Trophoblast cell (in vitro differentiated cells and primary cell): ENCODE results near the gene CD44.

Experiments used
- DNase-seq, 2 donors: peaks; one replicate each; pipeline ENCODE4 v3.0.0-alpha.2; 2016
- H2AFZ ChIP-seq: 2 replicates; pipeline ENCODE4 v1.6.1; 2013; ENCODE audit warnings: low read length, moderate library complexity, mild to moderate bottlenecking; ENCODE audit not compliant: insufficient read depth, poor library complexity
- H2AK5ac ChIP-seq: 2 replicates; pipeline ENCODE4 v1.6.1; 2013; ENCODE audit warnings: mild to moderate bottlenecking, low read length
- H2BK120ac ChIP-seq: 2 replicates; pipeline ENCODE4 v1.6.1; 2013; ENCODE audit warnings: low read length, mild to moderate bottlenecking, moderate library complexity; ENCODE audit not compliant: insufficient read depth, poor library complexity
- H2BK12ac ChIP-seq: 2 replicates; pipeline ENCODE4 v1.6.1; 2013; ENCODE audit warnings: mild to moderate bottlenecking, low read length, moderate library complexity
- H2BK5ac ChIP-seq: 2 replicates; pipeline ENCODE4 v1.6.1; 2013; ENCODE audit warnings: low read length, low read depth, moderate library complexity, mild to moderate bottlenecking; ENCODE audit not compliant: poor library complexity
- H3K14ac ChIP-seq: 2 replicates; pipeline ENCODE4 v1.6.1; 2013; ENCODE audit warnings: mild to moderate bottlenecking, low read length
- H3K18ac ChIP-seq: 2 replicates; pipeline ENCODE4 v1.6.1; 2013; ENCODE audit warnings: mild to moderate bottlenecking, low read length
- H3K23ac ChIP-seq: 2 replicates; pipeline ENCODE4 v1.6.1; 2013; ENCODE audit warnings: low read length
- H3K27ac ChIP-seq: 2 replicates; pipeline ENCODE4 v1.5.1; 2013; ENCODE audit warnings: low read depth, mild to moderate bottlenecking, inconsistent platforms, low read length, moderate library complexity
- H3K27me3 ChIP-seq: 2 replicates; pipeline ENCODE4 v1.6.1; 2013; ENCODE audit warnings: inconsistent platforms, mild to moderate bottlenecking, low read length, moderate library complexity; ENCODE audit not compliant: insufficient read depth
- H3K36me3 ChIP-seq, 2 experiments: 1 replicate in 1 of 2; 2 replicates in 1 of 2; pipeline ENCODE4 v1.6.1; 2013; ENCODE audit warnings: low read length in 2 of 2, mild to moderate bottlenecking in 2 of 2, moderate library complexity in 1 of 2; ENCODE audit not compliant: insufficient read depth in 2 of 2, control insufficient read depth in 1 of 2
- H3K4ac ChIP-seq: 2 replicates; pipeline ENCODE4 v1.6.1; 2013; ENCODE audit warnings: low read depth, mild to moderate bottlenecking, low read length, moderate library complexity
- H3K4me1 ChIP-seq, 2 experiments: 1 replicate in 1 of 2; 2 replicates in 1 of 2; pipeline ENCODE4 v1.6.1; 2013; ENCODE audit warnings: low read length in 2 of 2, mild to moderate bottlenecking in 2 of 2, moderate library complexity in 1 of 2; ENCODE audit not compliant: insufficient read depth in 2 of 2, control insufficient read depth in 1 of 2
- H3K4me2 ChIP-seq: 2 replicates; pipeline ENCODE4 v1.6.1; 2013; ENCODE audit warnings: inconsistent platforms, mild to moderate bottlenecking, low read length, moderate library complexity
- H3K4me3 ChIP-seq: 2 replicates; pipeline ENCODE4 v1.5.1; 2013; ENCODE audit warnings: mild to moderate bottlenecking, low read depth, low read length, inconsistent platforms
- H3K79me1 ChIP-seq: one replicate; pipeline ENCODE4 v1.6.1; 2013; ENCODE audit warnings: low read length
- H3K79me2 ChIP-seq: 2 replicates; pipeline ENCODE4 v1.6.1; 2013; ENCODE audit warnings: low read length, mild to moderate bottlenecking; ENCODE audit not compliant: control insufficient read depth, insufficient read depth, poor library complexity
- H3K9ac ChIP-seq: 2 replicates; pipeline ENCODE4 v1.6.1; 2013; ENCODE audit warnings: mild to moderate bottlenecking, low read length
- H3K9me3 ChIP-seq: 2 replicates; pipeline ENCODE4 v1.6.1; 2013; ENCODE audit warnings: low read depth, mild to moderate bottlenecking, control low read depth, inconsistent platforms, low read length; ENCODE audit not compliant: insufficient read depth
- H4K12ac ChIP-seq: 2 replicates; pipeline ENCODE4 v1.6.1; 2013; ENCODE audit warnings: low read depth, mild to moderate bottlenecking, low read length, moderate library complexity
- H4K8ac ChIP-seq: 2 replicates; pipeline ENCODE4 v1.6.1; 2013; ENCODE audit warnings: low read depth, mild to moderate bottlenecking, low read length, moderate library complexity
- H4K91ac ChIP-seq: one replicate; pipeline ENCODE4 v1.6.1; 2013; ENCODE audit warnings: low read depth, mild to moderate bottlenecking, low read length, moderate library complexity
- WGBS: extraction: QIAGEN DNeasy Blood & Tissue Kit; methylation state at CpG from one replicate; pipeline ENCODE4 v1.1.7; 2013; ENCODE audit warnings: missing lambda C conversion rate; ENCODE audit not compliant: insufficient read length, insufficient coverage; ENCODE audit errors: extremely low coverage; 5-methylcytosine and 5-hydroxymethylcytosine counted together

The CD44 gene

DNA sequence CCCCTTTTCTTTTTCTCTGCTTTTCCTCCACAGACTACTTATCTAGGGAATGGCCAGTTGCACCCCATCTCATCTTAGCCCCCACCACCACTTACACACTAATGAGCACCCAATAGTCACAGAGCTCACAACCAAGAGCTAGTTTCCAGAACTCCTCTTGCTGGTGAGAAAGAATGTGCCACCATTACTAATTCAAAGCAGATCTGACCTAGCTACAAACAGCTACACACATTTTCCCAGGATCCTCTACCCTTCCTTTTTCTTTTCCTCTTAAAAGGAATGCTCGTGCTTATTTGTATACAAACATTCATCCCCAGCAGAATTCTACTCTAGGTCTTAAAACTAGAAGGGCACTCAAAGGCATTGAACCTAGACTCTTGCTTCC is 136.8 kb downstream of the CD44 start:
- H3K4me1 ChIP-seq, result no peaks in the 10 kb centered on the region
- H2BK12ac ChIP-seq, result no peak overlapping the region
- H3K4me2 ChIP-seq, result no peak overlapping the region
- no CpG with 5 or more reads among the region's 1 CpG for WGBS
- H3K4ac ChIP-seq, result no peak overlapping the region
- no peak overlapping the region for H4K8ac ChIP-seq
- no peak overlapping the region for H3K4me3 ChIP-seq
- no peak overlapping the region for H2BK5ac ChIP-seq
- H2BK120ac ChIP-seq, result no peak overlapping the region
- no peak overlapping the region for H3K18ac ChIP-seq
- H3K14ac ChIP-seq, result no peak overlapping the region
- H4K91ac ChIP-seq, result no peak overlapping the region
- H2AFZ ChIP-seq, result no peak overlapping the region
- H3K79me1 ChIP-seq, result no peaks in the 10 kb centered on the region
- H3K27me3 ChIP-seq, result no peaks in the 10 kb centered on the region
- H4K12ac ChIP-seq, result no peak overlapping the region
- no peaks in the 10 kb centered on the region for H3K36me3 ChIP-seq
- DNase-seq, result no peak
- H3K27ac ChIP-seq, result no peak overlapping the region
- H3K9ac ChIP-seq, result no peak overlapping the region
- H3K9me3 ChIP-seq, result peaks cover 2% of the 10 kb centered on the region
- no peak overlapping the region for H3K23ac ChIP-seq
- no peaks in the 10 kb centered on the region for H3K79me2 ChIP-seq
- no peak overlapping the region for H2AK5ac ChIP-seq

DNA sequence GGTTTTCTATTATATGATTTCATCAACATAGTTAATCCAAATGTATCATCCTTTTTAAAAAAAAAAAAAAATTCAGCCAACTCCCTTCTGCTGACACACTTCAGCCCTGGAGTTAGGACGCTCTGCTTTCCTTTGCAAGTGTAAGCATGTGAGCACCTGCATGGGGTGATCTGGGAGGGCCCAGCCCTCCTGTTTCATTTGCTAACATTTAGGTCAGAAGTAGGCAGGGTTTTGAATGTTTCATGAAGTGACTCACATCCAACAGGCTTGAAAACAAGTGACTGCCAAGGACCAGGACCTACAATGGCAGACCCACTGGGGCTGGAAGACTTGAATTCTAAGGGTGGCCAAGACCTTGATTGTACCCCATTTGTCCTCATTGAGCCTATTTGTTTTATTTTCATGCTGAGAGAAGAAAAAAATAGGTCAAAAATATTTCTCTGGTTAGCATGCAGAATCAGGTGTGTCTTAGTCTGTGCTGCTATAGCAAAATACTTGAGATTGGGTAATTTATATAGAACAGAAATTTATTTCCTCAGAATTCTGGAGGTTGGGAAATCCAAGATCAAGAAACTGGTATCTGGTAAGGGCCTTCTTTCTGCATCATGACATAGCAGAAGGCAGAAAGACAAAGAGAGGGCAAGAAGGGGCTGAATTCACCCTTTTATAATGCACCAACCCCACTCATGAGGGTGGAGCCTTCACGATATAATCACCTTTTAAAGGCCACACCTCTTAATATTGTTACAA is 137.6 kb downstream of the CD44 start:
- no peak overlapping the region for H3K4ac ChIP-seq
- no peak overlapping the region for H3K9ac ChIP-seq
- H3K4me1 ChIP-seq, result no peaks in the 10 kb centered on the region
- no peak overlapping the region for H2AFZ ChIP-seq
- H3K27ac ChIP-seq, result no peak overlapping the region
- no peaks in the 10 kb centered on the region for H3K27me3 ChIP-seq
- H3K9me3 ChIP-seq, result peaks cover 2% of the 10 kb centered on the region
- H3K18ac ChIP-seq, result no peak overlapping the region
- no CpG with 5 or more reads among the region's 2 CpGs for WGBS
- H4K12ac ChIP-seq, result no peak overlapping the region
- DNase-seq, result no peak
- H3K23ac ChIP-seq, result no peak overlapping the region
- no peak overlapping the region for H4K91ac ChIP-seq
- H3K4me3 ChIP-seq, result no peak overlapping the region
- no peaks in the 10 kb centered on the region for H3K79me1 ChIP-seq
- H3K36me3 ChIP-seq, result no peaks in the 10 kb centered on the region
- no peaks in the 10 kb centered on the region for H3K79me2 ChIP-seq
- no peak overlapping the region for H2BK120ac ChIP-seq
- no peak overlapping the region for H3K14ac ChIP-seq
- no peak overlapping the region for H3K4me2 ChIP-seq
- no peak overlapping the region for H4K8ac ChIP-seq
- no peak overlapping the region for H2AK5ac ChIP-seq
- no peak overlapping the region for H2BK5ac ChIP-seq
- H2BK12ac ChIP-seq, result no peak overlapping the region

DNA sequence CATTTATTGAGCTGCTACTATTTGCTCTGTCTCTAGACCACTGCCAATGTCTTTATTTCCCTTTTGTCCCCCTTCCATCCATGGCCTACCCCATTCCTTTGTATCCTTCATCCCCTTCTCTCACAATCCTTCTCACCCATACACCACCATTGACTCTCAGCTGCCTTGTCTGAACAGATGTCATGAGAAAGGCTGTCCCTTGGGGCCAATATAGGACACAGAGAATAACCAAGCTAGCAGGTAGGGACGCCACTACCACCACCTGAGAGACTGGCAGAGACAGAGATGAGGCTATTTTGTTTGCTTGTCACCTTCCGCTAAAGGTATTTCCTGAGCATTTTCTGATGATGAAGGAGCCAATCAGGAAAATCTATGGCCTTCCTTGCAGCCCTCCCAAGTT is 138.9 kb downstream of the CD44 start:
- no peak overlapping the region for H3K4me2 ChIP-seq
- H3K18ac ChIP-seq, result no peak overlapping the region
- H2BK5ac ChIP-seq, result no peak overlapping the region
- WGBS, result no CpG with 5 or more reads among the region's 2 CpGs
- H3K9me3 ChIP-seq, result peaks cover 2% of the 10 kb centered on the region
- H2AK5ac ChIP-seq, result no peak overlapping the region
- H2BK120ac ChIP-seq, result no peak overlapping the region
- H3K14ac ChIP-seq, result no peak overlapping the region
- H4K8ac ChIP-seq, result no peak overlapping the region
- no peaks in the 10 kb centered on the region for H3K79me1 ChIP-seq
- no peak overlapping the region for H2BK12ac ChIP-seq
- H4K91ac ChIP-seq, result no peak overlapping the region
- H3K27ac ChIP-seq, result no peak overlapping the region
- no peak overlapping the region for H2AFZ ChIP-seq
- H3K4me3 ChIP-seq, result no peak overlapping the region
- no peaks in the 10 kb centered on the region for H3K4me1 ChIP-seq
- no peak overlapping the region for H3K9ac ChIP-seq
- no peak overlapping the region for H3K4ac ChIP-seq
- no peaks in the 10 kb centered on the region for H3K27me3 ChIP-seq
- no peak overlapping the region for H3K23ac ChIP-seq
- H3K36me3 ChIP-seq, result no peaks in the 10 kb centered on the region
- H3K79me2 ChIP-seq, result no peaks in the 10 kb centered on the region
- no peak for DNase-seq
- no peak overlapping the region for H4K12ac ChIP-seq

DNA sequence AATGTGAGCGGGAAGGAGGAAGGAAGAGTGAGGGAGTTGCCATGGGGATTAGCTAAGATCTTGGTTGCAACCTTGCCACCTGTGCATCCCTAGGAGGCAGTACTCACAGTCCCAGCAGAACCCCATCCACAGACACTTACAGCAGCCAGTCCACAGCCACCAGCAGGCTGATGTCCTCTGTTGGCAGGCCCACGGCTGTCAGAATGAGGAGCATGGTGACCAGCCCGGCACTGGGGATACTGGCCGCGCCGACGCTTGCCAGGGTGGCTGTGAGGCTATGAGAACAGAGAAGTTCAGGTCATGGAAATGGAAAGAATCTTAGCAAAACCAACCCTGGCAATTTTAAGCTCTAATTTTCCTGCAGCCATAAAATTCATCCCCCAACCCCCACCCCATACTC is 141.8 kb downstream of the CD44 start:
- Histone ChIP-seq H3K9ac (no peak overlapping the region), H3K27me3 (no peaks in the 10 kb centered on the region), H2BK5ac (no peak overlapping the region), H3K14ac (no peak overlapping the region), H4K8ac (no peak overlapping the region), H3K4me2 (no peak overlapping the region), H4K12ac (no peak overlapping the region), H4K91ac (no peak overlapping the region), H3K79me1 (no peaks in the 10 kb centered on the region), H2BK12ac (no peak overlapping the region), H2AFZ (no peak overlapping the region), H3K4me3 (no peak overlapping the region), H3K36me3 (no peaks in the 10 kb centered on the region), H2BK120ac (no peak overlapping the region), H2AK5ac (no peak overlapping the region), H3K23ac (no peak overlapping the region), H3K79me2 (no peaks in the 10 kb centered on the region), H3K4ac (no peak overlapping the region), H3K9me3 (peaks cover 2% of the 10 kb centered on the region), H3K4me1 (no peaks in the 10 kb centered on the region), H3K27ac (no peak overlapping the region), H3K18ac (no peak overlapping the region)
- no peak for DNase-seq
- WGBS, result no CpG with 5 or more reads among the region's 7 CpGs
